ENCODE results near the gene ZNF385B.

ZNF385B gene

DNA sequence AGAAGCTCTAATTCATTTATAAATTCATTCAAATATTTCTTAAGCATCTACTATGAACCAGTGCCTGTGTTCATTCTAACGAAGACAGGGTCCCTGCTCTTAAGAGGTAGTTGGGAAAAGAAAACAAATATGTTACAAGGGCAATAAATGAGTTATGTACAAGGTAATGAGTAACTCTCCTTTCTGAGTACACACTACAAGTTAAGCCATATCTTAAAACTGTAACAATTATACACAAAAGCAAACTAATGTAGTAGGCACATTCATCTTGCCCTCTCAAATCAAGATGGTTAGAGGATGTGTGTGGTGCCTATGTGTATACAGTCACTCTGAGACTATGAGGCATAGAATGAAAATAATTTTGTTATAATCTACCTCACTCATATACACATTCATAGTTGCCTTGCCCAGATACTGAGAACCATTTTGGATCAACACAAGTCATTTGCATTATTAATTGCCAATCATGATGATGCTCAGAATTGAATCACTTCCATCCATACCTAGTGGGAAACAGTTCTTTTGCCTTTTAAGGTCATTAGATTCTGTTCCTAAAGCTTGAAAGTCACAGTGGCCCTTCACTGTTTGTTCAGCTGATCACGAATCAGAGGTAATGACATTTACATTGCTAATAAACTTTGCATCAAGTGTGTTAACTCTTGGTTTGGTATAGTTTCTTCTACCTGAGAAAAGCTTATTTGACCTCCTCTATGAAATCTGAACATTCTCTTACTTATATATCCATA, 283.1 kb downstream of the ZNF385B start:
- H2AFZ ChIP-seq (ENCODE audit: low read depth, low read length) = no peak overlapping the region
- H3K4me2 ChIP-seq (ENCODE audit: low read length) = no peak overlapping the region
- H3K9ac ChIP-seq (ENCODE audit: low read length) = no peak overlapping the region
- H3K27me3 ChIP-seq (ENCODE audit: low read depth, low read length) = no peaks in the 10 kb centered on the region
- H3K4me1 ChIP-seq (ENCODE audit: low read length) = no peaks in the 10 kb centered on the region
- no peaks in the 10 kb centered on the region for H3K79me2 ChIP-seq (ENCODE audit: low read length)
- H3K36me3 ChIP-seq (replicated peaks; ENCODE audit: low read depth, low read length) = no peaks in the 10 kb centered on the region
- no peaks in the 10 kb centered on the region for H4K20me1 ChIP-seq (ENCODE audit: insufficient read depth, low read length)
- TF ChIP-seq, protein P1, sequence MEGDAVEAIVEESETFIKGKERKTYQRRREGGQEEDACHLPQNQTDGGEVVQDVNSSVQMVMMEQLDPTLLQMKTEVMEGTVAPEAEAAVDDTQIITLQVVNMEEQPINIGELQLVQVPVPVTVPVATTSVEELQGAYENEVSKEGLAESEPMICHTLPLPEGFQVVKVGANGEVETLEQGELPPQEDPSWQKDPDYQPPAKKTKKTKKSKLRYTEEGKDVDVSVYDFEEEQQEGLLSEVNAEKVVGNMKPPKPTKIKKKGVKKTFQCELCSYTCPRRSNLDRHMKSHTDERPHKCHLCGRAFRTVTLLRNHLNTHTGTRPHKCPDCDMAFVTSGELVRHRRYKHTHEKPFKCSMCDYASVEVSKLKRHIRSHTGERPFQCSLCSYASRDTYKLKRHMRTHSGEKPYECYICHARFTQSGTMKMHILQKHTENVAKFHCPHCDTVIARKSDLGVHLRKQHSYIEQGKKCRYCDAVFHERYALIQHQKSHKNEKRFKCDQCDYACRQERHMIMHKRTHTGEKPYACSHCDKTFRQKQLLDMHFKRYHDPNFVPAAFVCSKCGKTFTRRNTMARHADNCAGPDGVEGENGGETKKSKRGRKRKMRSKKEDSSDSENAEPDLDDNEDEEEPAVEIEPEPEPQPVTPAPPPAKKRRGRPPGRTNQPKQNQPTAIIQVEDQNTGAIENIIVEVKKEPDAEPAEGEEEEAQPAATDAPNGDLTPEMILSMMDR (IDR thresholded peaks at IDR 0.05; ENCODE audit: low read depth, low read length) = no peak
- TF ChIP-seq EZH2phosphoT487 (IDR thresholded peaks at IDR 0.05; ENCODE audit: low read depth) = no peak
- no peak overlapping the region for H3K27ac ChIP-seq (ENCODE audit: low read length)
- H3K9me3 ChIP-seq (ENCODE audit: insufficient read depth, low read length) = no peaks in the 10 kb centered on the region
- no peak overlapping the region for H3K4me3 ChIP-seq (ENCODE audit: low read length)

GRCh38 chr2:179574061-179574519, 287.3 kb downstream of the ZNF385B start:
- Histone ChIP-seq H3K4me1 (ENCODE audit: low read length) (no peaks in the 10 kb centered on the region), H4K20me1 (ENCODE audit: insufficient read depth, low read length) (no peaks in the 10 kb centered on the region), H3K9me3 (ENCODE audit: insufficient read depth, low read length) (no peaks in the 10 kb centered on the region), H2AFZ (ENCODE audit: low read depth, low read length) (no peak overlapping the region), H3K4me3 (ENCODE audit: low read length) (no peak overlapping the region), H3K79me2 (ENCODE audit: low read length) (no peaks in the 10 kb centered on the region), H3K27me3 (ENCODE audit: low read depth, low read length) (no peaks in the 10 kb centered on the region), H3K36me3 (replicated peaks; ENCODE audit: low read depth, low read length) (no peaks in the 10 kb centered on the region), H3K9ac (ENCODE audit: low read length) (no peak overlapping the region), H3K27ac (ENCODE audit: low read length) (no peak overlapping the region), H3K4me2 (ENCODE audit: low read length) (no peak overlapping the region)
- TF ChIP-seq EZH2phosphoT487 (IDR thresholded peaks at IDR 0.05; ENCODE audit: low read depth) = no peak
- TF ChIP-seq, protein P1 (IDR thresholded peaks at IDR 0.05; ENCODE audit: low read depth, low read length) = no peak

- Histone ChIP-seq H3K9me3 (ENCODE audit: insufficient read depth, low read length) (no peaks in the 10 kb centered on the region), H2AFZ (ENCODE audit: low read depth, low read length) (no peak overlapping the region), H3K27ac (ENCODE audit: low read length) (no peak overlapping the region), H3K4me3 (ENCODE audit: low read length) (no peak overlapping the region), H3K4me2 (ENCODE audit: low read length) (no peak overlapping the region), H3K79me2 (ENCODE audit: low read length) (no peaks in the 10 kb centered on the region), H3K4me1 (ENCODE audit: low read length) (no peaks in the 10 kb centered on the region), H3K36me3 (replicated peaks; ENCODE audit: low read depth, low read length) (no peaks in the 10 kb centered on the region), H3K9ac (ENCODE audit: low read length) (no peak overlapping the region), H4K20me1 (ENCODE audit: insufficient read depth, low read length) (no peaks in the 10 kb centered on the region), H3K27me3 (ENCODE audit: low read depth, low read length) (no peaks in the 10 kb centered on the region)
- TF ChIP-seq, protein P1 (IDR thresholded peaks at IDR 0.05; ENCODE audit: low read depth, low read length) = no peak
- no peak for TF ChIP-seq EZH2phosphoT487 (IDR thresholded peaks at IDR 0.05; ENCODE audit: low read depth)
These were observed 288.9 kb downstream of the ZNF385B start for GRCh38 chr2:179572544-179572943.

GRCh38 chr2:179571721-179572120, 289.7 kb downstream of the ZNF385B start:
- no peaks in the 10 kb centered on the region for H3K36me3 ChIP-seq (replicated peaks; ENCODE audit: low read depth, low read length)
- H3K9ac ChIP-seq (ENCODE audit: low read length) = no peak overlapping the region
- no peak overlapping the region for H2AFZ ChIP-seq (ENCODE audit: low read depth, low read length)
- no peaks in the 10 kb centered on the region for H3K4me1 ChIP-seq (ENCODE audit: low read length)
- no peaks in the 10 kb centered on the region for H3K27me3 ChIP-seq (ENCODE audit: low read depth, low read length)
- no peak overlapping the region for H3K4me3 ChIP-seq (ENCODE audit: low read length)
- H3K27ac ChIP-seq (ENCODE audit: low read length) = no peak overlapping the region
- no peak overlapping the region for H3K4me2 ChIP-seq (ENCODE audit: low read length)
- no peaks in the 10 kb centered on the region for H3K79me2 ChIP-seq (ENCODE audit: low read length)
- TF ChIP-seq EZH2phosphoT487 (IDR thresholded peaks at IDR 0.05; ENCODE audit: low read depth) = no peak
- TF ChIP-seq, protein P1 (IDR thresholded peaks at IDR 0.05; ENCODE audit: low read depth, low read length) = no peak
- H3K9me3 ChIP-seq (ENCODE audit: insufficient read depth, low read length) = no peaks in the 10 kb centered on the region
- no peaks in the 10 kb centered on the region for H4K20me1 ChIP-seq (ENCODE audit: insufficient read depth, low read length)
